Fibroblast of lung (primary cell): ENCODE measurements around the gene HOXA13. TPM values are rescaled to one million over a fixed set of nuclear protein-coding genes. Genes with fewer than 3 reads are reported as not detected.

ENCODE experiments used
- DNase-seq, 2 donors: peaks; one replicate each; pipeline versions ENCODE4 v3.0.0 to v3.0.0-alpha.2; 2010; ENCODE audit warnings: low read depth in 2 of 2
- H2AFZ ChIP-seq: 2 replicates; pipeline ENCODE4 v1.5.1; 2012; ENCODE audit warnings: low read length, control low read depth, inconsistent platforms
- H3K27ac ChIP-seq: 2 replicates; pipeline ENCODE4 v1.5.1; 2011; ENCODE audit warnings: low read length, control low read depth; ENCODE audit not compliant: insufficient read depth
- H3K27me3 ChIP-seq: 2 replicates; pipeline ENCODE4 v1.5.1; 2011; ENCODE audit warnings: mild to moderate bottlenecking, low read length; ENCODE audit not compliant: control insufficient read depth, insufficient read depth
- H3K36me3 ChIP-seq: 2 replicates; pipeline ENCODE4 v1.5.1; 2011; ENCODE audit warnings: low read length; ENCODE audit not compliant: control insufficient read depth, insufficient read depth
- H3K4me1 ChIP-seq: 2 replicates; pipeline ENCODE4 v1.5.1; 2011; ENCODE audit warnings: low read length; ENCODE audit not compliant: control insufficient read depth, insufficient read depth; ENCODE audit errors: extremely low read depth
- H3K4me2 ChIP-seq: 2 replicates; pipeline ENCODE4 v1.5.1; 2011; ENCODE audit warnings: low read length, control low read depth; ENCODE audit not compliant: insufficient read depth; ENCODE audit errors: extremely low read depth
- H3K4me3 ChIP-seq, 4 experiments: fragments of 200-600 bp in 1 of 4; sonication (generic) in 1 of 4; replicated peaks in 1 of 4; 2 replicates each; pipeline ENCODE4 v1.5.1; 2011 to 2016; ENCODE audit warnings: low read length in 4 of 4, low read depth in 3 of 4, mild to moderate bottlenecking in 3 of 4, control low read depth in 2 of 4, inconsistent platforms in 1 of 4, mixed read lengths in 1 of 4; ENCODE audit not compliant: insufficient read depth in 1 of 4; ENCODE audit errors: control extremely low read depth in 1 of 4
- H3K79me2 ChIP-seq: 2 replicates; pipeline ENCODE4 v1.5.1; 2012; ENCODE audit warnings: mild to moderate bottlenecking, low read length, inconsistent platforms; ENCODE audit not compliant: control insufficient read depth, insufficient read depth
- H3K9ac ChIP-seq: 2 replicates; pipeline ENCODE4 v1.5.1; 2011; ENCODE audit warnings: mild to moderate bottlenecking, low read length, control low read depth; ENCODE audit not compliant: insufficient read depth
- H3K9me3 ChIP-seq: 2 replicates; pipeline ENCODE4 v1.5.1; 2012; ENCODE audit warnings: low read depth, low read length; ENCODE audit not compliant: control insufficient read depth, insufficient read depth
- H4K20me1 ChIP-seq: 2 replicates; pipeline ENCODE4 v1.5.1; 2011; ENCODE audit warnings: low read length; ENCODE audit not compliant: control insufficient read depth, insufficient read depth; ENCODE audit errors: extremely low read depth
- EZH2 ChIP-seq: IDR thresholded peaks from 2 replicates; pipeline ENCODE4 v1.5.1; 2012; ENCODE audit warnings: low read length, control low read depth, mild to moderate bottlenecking; ENCODE audit errors: missing control alignments
- polyA plus RNA-seq, 2 donors: library from polyadenylated mRNA; depleted of rRNA in 1 of 2; stranded (reverse) in 1 of 2; unstranded in 1 of 2; fragments of >200 nt; gene quantifications; 2 replicates each; pipeline ENCODE4 v1.2.1, GENCODE V29; 2011 to 2012; ENCODE audit warnings: missing spikeins in 1 of 2
- total RNA-seq: library from RNA; depleted of rRNA; stranded (reverse); fragments of >200 nt; gene quantifications from 2 replicates; pipeline ENCODE4 v1.2.1, GENCODE V29; 2014
- TF ChIP-seq, protein P1 (sequence below), 2 donors: IDR thresholded peaks in 1 of 2; conservative IDR thresholded peaks in 1 of 2; 1 replicate in 1 of 2; 2 replicates in 1 of 2; pipeline ENCODE4 v1.5.1; 2011 to 2012; ENCODE audit warnings: low read length in 2 of 2, control low read depth in 1 of 2, inconsistent platforms in 1 of 2, low read depth in 1 of 2, mild to moderate bottlenecking in 1 of 2

HOXA13 gene
- total and polyA plus RNA-seq, 2 donors (not counting 1 experiment from before 2014, with no cell fraction given) = not detected

DNA sequence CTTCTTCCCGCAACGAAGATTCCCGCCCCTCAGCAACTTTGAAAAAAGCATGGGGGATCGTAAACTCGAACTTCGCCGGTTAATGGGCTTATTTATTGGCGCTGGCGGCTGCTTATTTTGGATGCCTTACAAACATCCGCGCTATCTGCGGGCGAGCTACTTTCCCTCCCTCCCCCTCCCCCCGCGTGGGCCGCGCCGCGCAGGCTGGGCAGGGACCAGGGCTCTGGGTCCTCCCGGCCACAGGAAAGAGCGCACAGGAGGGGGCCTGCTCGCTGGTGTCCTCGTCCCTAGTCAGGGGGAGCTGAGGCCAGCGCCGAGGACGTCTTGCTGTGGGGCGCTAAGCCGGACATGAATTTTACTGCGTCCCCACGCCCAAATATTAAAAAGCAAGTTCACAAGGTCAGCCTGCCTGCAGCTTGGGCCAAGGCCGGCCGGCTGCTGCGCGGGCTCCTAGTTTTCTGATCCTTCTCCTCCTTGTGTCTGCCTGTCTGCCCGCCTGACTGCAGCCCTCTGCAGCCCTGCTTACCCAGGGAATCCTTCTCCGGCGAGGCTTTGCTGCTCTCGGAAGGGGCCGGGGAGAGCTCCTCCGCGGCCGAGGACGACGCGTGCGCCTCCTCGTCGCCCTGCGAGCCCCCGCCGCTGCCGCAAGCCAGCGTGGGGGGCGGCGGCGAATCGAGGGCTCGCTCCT, 26.9 kb downstream of the HOXA13 start:
- no peak for DNase-seq
- Histone ChIP-seq H4K20me1 (no peaks in the 10 kb centered on the region), H3K79me2 (no peaks in the 10 kb centered on the region), H3K4me2 (peak overlapping the region; percentile 51), H3K27ac (no peak overlapping the region), H3K9me3 (no peaks in the 10 kb centered on the region), H3K4me1 (no peaks in the 10 kb centered on the region), H3K9ac (no peak overlapping the region), H2AFZ (no peak overlapping the region), H3K36me3 (no peaks in the 10 kb centered on the region), H3K27me3 (peaks cover 74% of the 10 kb centered on the region), H3K4me3 (peak overlapping the region in 3 of 4 experiments; percentile 10 to 48 (median 24))
- TF ChIP-seq, protein P1, sequence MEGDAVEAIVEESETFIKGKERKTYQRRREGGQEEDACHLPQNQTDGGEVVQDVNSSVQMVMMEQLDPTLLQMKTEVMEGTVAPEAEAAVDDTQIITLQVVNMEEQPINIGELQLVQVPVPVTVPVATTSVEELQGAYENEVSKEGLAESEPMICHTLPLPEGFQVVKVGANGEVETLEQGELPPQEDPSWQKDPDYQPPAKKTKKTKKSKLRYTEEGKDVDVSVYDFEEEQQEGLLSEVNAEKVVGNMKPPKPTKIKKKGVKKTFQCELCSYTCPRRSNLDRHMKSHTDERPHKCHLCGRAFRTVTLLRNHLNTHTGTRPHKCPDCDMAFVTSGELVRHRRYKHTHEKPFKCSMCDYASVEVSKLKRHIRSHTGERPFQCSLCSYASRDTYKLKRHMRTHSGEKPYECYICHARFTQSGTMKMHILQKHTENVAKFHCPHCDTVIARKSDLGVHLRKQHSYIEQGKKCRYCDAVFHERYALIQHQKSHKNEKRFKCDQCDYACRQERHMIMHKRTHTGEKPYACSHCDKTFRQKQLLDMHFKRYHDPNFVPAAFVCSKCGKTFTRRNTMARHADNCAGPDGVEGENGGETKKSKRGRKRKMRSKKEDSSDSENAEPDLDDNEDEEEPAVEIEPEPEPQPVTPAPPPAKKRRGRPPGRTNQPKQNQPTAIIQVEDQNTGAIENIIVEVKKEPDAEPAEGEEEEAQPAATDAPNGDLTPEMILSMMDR (conservative IDR thresholded peaks at IDR 0.05 in 1 of 2, IDR thresholded peaks at IDR 0.05 in 1 of 2; ENCODE audit: low read depth in 1 of 2, low read length in 2 of 2) = no peak
- TF ChIP-seq EZH2 = no peak

GRCh38 chr7:27172315-27172774, 27.5 kb downstream of the HOXA13 start:
- H3K4me1 ChIP-seq = no peaks in the 10 kb centered on the region
- no peaks in the 10 kb centered on the region for H3K36me3 ChIP-seq
- peaks cover 80% of the 10 kb centered on the region for H3K27me3 ChIP-seq
- H2AFZ ChIP-seq = no peak overlapping the region
- no peaks in the 10 kb centered on the region for H3K9me3 ChIP-seq
- H3K4me3 ChIP-seq = no peak overlapping the region
- DNase-seq = no peak
- H3K9ac ChIP-seq = no peak overlapping the region
- TF ChIP-seq EZH2 = no peak
- TF ChIP-seq, protein P1 (conservative IDR thresholded peaks at IDR 0.05 in 1 of 2, IDR thresholded peaks at IDR 0.05 in 1 of 2; ENCODE audit: low read depth in 1 of 2, low read length in 2 of 2) = no peak
- no peak overlapping the region for H3K27ac ChIP-seq
- no peaks in the 10 kb centered on the region for H3K79me2 ChIP-seq
- H3K4me2 ChIP-seq = no peak overlapping the region
- no peaks in the 10 kb centered on the region for H4K20me1 ChIP-seq

DNA sequence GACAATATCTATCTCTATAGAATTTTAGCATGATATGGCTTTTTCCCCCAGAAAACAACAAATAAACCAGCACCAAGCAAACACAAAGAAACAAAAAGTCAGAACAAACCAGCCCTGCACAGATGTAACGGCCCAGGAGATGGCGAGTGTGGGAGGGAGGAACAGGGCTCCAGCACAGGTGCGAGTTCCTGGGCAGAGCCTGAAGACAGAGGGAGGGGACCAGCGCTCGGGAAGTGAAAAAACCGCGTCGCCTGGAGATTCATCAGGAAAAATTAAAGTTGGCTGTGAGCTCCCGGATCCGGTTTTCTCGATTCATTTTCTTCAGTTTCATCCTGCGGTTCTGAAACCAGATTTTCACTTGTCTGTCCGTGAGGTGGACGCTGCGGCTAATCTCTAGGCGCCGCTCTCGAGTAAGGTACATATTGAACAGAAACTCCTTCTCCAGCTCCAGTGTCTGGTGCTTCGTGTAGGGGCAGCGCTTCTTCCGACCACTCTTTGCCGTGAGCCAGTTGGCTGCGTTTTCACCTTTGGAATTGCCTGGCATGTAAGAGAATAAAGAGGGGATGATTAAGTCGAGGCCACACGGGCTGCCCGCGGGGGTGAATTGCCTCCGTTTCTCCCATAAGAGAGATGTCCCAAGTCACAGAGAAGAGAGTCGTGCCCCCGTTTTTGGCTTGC, 28.1 kb downstream of the HOXA13 start:
- DNase-seq = no peak
- Histone ChIP-seq H3K9ac (no peak overlapping the region), H3K36me3 (no peaks in the 10 kb centered on the region), H3K4me1 (no peaks in the 10 kb centered on the region), H3K4me3 (no peak overlapping the region), H2AFZ (no peak overlapping the region), H4K20me1 (no peaks in the 10 kb centered on the region), H3K27ac (no peak overlapping the region), H3K9me3 (no peaks in the 10 kb centered on the region), H3K27me3 (peaks cover 86% of the 10 kb centered on the region), H3K79me2 (no peaks in the 10 kb centered on the region), H3K4me2 (no peak overlapping the region)
- peak; percentile 80 for TF ChIP-seq EZH2
- TF ChIP-seq, protein P1 (conservative IDR thresholded peaks at IDR 0.05 in 1 of 2, IDR thresholded peaks at IDR 0.05 in 1 of 2; ENCODE audit: low read depth in 1 of 2, low read length in 2 of 2) = no peak
